Daoy (cell line): ENCODE data around the gene STUM. TPM values are rescaled to one million over a fixed set of nuclear protein-coding genes. Genes with fewer than 3 reads are reported as not detected.
"Not testable (repeated sequence)": the region's sequence is repeated elsewhere in the genome, so short reads cannot be mapped to it uniquely, and the experiment has no call there.

Experiments used
- DNase-seq: peaks from one replicate; pipeline ENCODE4 v3.0.0-alpha.2; 2015; ENCODE audit warnings: low read depth
- total RNA-seq: library from RNA; depleted of rRNA; stranded (reverse); fragments of >200 nt; shearing (Covaris generic); gene quantifications from 2 replicates; pipeline ENCODE4 v1.2.3, GENCODE V29; 2014

STUM gene
- total RNA-seq, 1 experiment from 2014 or later, result not detected

- no peak for DNase-seq
Measured at GRCh38 chr1:226581650-226582330, 33.2 kb downstream of the STUM start.

- no peak for DNase-seq
Measured at GRCh38 chr1:226582966-226583365, 34.4 kb downstream of the STUM start.

- no peak for DNase-seq
Measured at GRCh38 chr1:226584164-226584563, 35.6 kb downstream of the STUM start.

GRCh38 chr1:226586116-226586515 is 37.6 kb downstream of the STUM start:
- DNase-seq, result no peak

- DNase-seq, result no peak
Measured at GRCh38 chr1:226586650-226587422, 38.3 kb downstream of the STUM start.

GRCh38 chr1:226588484-226588883 is 39.9 kb downstream of the STUM start:
- DNase-seq, result no peak

GRCh38 chr1:226589008-226589733 is 40.6 kb downstream of the STUM start:
- DNase-seq, result no peak

GRCh38 chr1:226590614-226591013 is 42.0 kb downstream of the STUM start:
- DNase-seq, result peak; percentile 25

- DNase-seq, result no peak
Measured at GRCh38 chr1:226593541-226593940, 45.0 kb downstream of the STUM start.

- DNase-seq, result no peak
Measured at GRCh38 chr1:226596531-226597165, 48.1 kb downstream of the STUM start.

GRCh38 chr1:226597616-226598454 is 49.3 kb downstream of the STUM start:
- DNase-seq, result no peak

- no peak for DNase-seq
Measured at GRCh38 chr1:226598455-226598849, 49.9 kb downstream of the STUM start.

GRCh38 chr1:226598955-226599354 is 50.4 kb downstream of the STUM start:
- DNase-seq, result not testable (repeated sequence)

- no peak for DNase-seq
Measured at GRCh38 chr1:226599636-226600238, 51.2 kb downstream of the STUM start.

GRCh38 chr1:226600254-226600653 is 51.7 kb downstream of the STUM start:
- DNase-seq, result no peak

- DNase-seq, result no peak
Measured at GRCh38 chr1:226601456-226601855, 52.9 kb downstream of the STUM start.

GRCh38 chr1:226602186-226603021 is 53.8 kb downstream of the STUM start:
- peak; percentile 61 for DNase-seq

- peak; percentile 56 for DNase-seq
Measured at GRCh38 chr1:226603022-226603857, 54.7 kb downstream of the STUM start.
